Heart left ventricle (tissue), 13 donors: ENCODE data around the gene ZMIZ1.

Source experiments
- POLR2A ChIP-seq, 2 donors: fragments of 450-650 bp; IDR thresholded peaks; one replicate each; pipeline ENCODE4 v1.6.1; 2017; ENCODE audit warnings: antibody characterized with exemption in 2 of 2, mild to moderate bottlenecking in 2 of 2, moderate library complexity in 2 of 2
- TF ChIP-seq, protein P1 (sequence below), 12 donors: fragments of 200-600 bp; sonication (generic) in 4 of 12; IDR thresholded peaks; one replicate each; pipeline versions ENCODE4 v1.5.0 to v1.8.0; 2018 to 2022; ENCODE audit warnings: antibody characterized with exemption in 12 of 12, mild to moderate bottlenecking in 5 of 12
- donor health status: ischemic (EF 13 %, LVEDD 7.1; RV severe dilation, severe dysfunction).
- donor health status: DM: no; HTN: yes; CAD: no.
- donor health status: DM: no; HTN: no; CAD: no.
- donor health status: ischemic (EF 25% LVEDD 6.9; RV normal size, moderate dysfunction).
- donor health status: ischemic (EF 25% LVEDD 5.7; RV mildly dilated, moderate dysfunction).
- donor health status: ischemic (EF 35%, LVEDD 5.7; RV mildly dilated, moderate dysfunction).
- donor health status: nonischemic (EF 11% LVEDD 7.7; RV severe dilation, severe dysfunction).
- donor health status: DM: yes; HTN: yes; CAD: no.
- donor health status: PGD.
- donor health status: ischemic (EF 29% LVEDD 5.4; RV normal size, mild dysfunction).
- donor health status: nonischemic (EF 23%, LVEDD 6.1; RV moderate dilation, normal function).

DNA sequence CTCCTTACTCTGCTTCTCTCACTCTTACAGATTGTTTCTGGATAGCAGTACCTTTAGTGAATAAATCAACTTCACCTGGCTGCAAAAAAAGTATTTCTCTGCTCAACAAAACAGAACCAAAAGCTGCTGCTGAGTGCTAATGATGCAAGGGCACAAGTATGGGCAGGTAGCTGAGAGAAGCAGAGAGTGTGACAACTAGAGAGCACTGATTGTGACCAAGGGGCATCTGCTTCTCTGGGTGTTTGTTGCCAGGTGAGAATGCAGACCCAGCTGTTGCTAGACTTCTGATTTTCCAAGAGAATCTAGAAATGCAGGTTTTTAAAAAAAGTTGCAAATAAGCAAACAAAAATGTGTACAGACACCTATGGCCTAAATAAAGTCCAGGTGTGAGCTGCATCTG lies 253.2 kb downstream of the ZMIZ1 start:
- TF ChIP-seq, protein P1, sequence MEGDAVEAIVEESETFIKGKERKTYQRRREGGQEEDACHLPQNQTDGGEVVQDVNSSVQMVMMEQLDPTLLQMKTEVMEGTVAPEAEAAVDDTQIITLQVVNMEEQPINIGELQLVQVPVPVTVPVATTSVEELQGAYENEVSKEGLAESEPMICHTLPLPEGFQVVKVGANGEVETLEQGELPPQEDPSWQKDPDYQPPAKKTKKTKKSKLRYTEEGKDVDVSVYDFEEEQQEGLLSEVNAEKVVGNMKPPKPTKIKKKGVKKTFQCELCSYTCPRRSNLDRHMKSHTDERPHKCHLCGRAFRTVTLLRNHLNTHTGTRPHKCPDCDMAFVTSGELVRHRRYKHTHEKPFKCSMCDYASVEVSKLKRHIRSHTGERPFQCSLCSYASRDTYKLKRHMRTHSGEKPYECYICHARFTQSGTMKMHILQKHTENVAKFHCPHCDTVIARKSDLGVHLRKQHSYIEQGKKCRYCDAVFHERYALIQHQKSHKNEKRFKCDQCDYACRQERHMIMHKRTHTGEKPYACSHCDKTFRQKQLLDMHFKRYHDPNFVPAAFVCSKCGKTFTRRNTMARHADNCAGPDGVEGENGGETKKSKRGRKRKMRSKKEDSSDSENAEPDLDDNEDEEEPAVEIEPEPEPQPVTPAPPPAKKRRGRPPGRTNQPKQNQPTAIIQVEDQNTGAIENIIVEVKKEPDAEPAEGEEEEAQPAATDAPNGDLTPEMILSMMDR (IDR thresholded peaks at IDR 0.05): no peak
- no peak for TF ChIP-seq POLR2A (IDR thresholded peaks at IDR 0.05)
